Mammary epithelial cell (primary cell): Measurements from ENCODE around the gene EP400.
A peak's percentile ranks its signal among the peaks of the same experiment; 100 is the strongest.

Experiments
- CTCF ChIP-seq, 2 donors: IDR thresholded peaks in 1 of 2; conservative IDR thresholded peaks in 1 of 2; 2 replicates each; pipeline ENCODE4 v1.5.1; 2011 to 2012; ENCODE audit warnings: inconsistent platforms in 2 of 2, low read length in 2 of 2, mild to moderate bottlenecking in 2 of 2, control low read depth in 1 of 2, low read depth in 1 of 2; ENCODE audit not compliant: insufficient read depth in 1 of 2; ENCODE audit errors: extremely low read depth in 1 of 2
- EZH2 ChIP-seq: IDR thresholded peaks from 2 replicates; pipeline ENCODE4 v1.6.1; 2012; ENCODE audit warnings: low read length, inconsistent platforms, borderline replicate concordance

DNA sequence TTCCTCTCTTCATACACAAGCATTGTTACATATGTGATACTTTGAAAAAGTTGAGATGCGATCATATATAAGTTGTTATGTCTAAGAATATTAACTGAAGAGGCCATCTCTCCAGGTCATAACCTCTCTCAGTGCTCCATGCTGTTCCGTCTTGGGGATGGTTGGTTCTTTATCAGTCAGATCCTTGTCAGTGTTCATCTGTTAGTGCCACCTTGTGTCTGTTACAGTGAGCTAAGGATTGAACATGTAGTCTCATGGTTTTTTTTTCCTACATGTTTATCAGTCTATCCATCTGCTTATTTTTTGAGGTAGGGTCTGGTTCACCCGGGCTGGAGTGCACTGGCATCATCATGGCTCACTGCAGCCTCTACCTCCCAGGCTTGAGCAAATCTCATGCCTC is 30.5 kb downstream of the EP400 start:
- TF ChIP-seq CTCF (conservative IDR thresholded peaks at IDR 0.05 in 1 of 2, IDR thresholded peaks at IDR 0.05 in 1 of 2; ENCODE audit: extremely low read depth in 1 of 2, insufficient read depth in 1 of 2, low read depth in 1 of 2, low read length in 2 of 2) (peak in 1 of 2 donors; percentile 19), EZH2 (no peak)
